Endothelial cell of umbilical vein (primary cell): ENCODE measurements around the gene IPPK. TPM values are rescaled to one million over a fixed set of nuclear protein-coding genes. Genes with fewer than 3 reads are reported as not detected.

Source experiments
- BruUV-seq: library from RNA; stranded (reverse); fragments of 400-500 nt; replicated peaks from 2 replicates; lab custom pipeline; 2021; lab: Mats Ljungman, UMichigan
- CTCF ChIA-PET: fragments of 300-600, 350-600 bp; sonication (Branson Sonifier 250); formaldehyde crosslinking; loops from one replicate; lab custom pipeline; 2021; ENCODE audit warnings: antibody characterized with exemption, inconsistent platforms; lab: Charles Lee
- POLR2A ChIA-PET: fragments of 300-600, 350-600 bp; sonication (Branson Sonifier 250); formaldehyde crosslinking; loops from one replicate; lab custom pipeline; 2021; ENCODE audit warnings: antibody characterized with exemption, inconsistent platforms; lab: Charles Lee
- DNase-seq: peaks from one replicate; pipeline ENCODE4 v3.0.0-alpha.2; 2011; ENCODE audit warnings: low read depth, low spot score
- FAIRE-seq: peaks from 2 replicates; lab custom pipeline; 2011; peaks lifted over from hg19 to GRCh38; lab: Jason Lieb, UNC
- H2AFZ ChIP-seq: 2 replicates; pipeline ENCODE4 v1.6.0; 2012; ENCODE audit warnings: low read depth, low read length, control low read depth, inconsistent platforms
- H3K27ac ChIP-seq: 2 replicates; pipeline ENCODE4 v1.5.1; 2011; ENCODE audit warnings: low read depth, mild to moderate bottlenecking, control low read depth, low read length, moderate library complexity; ENCODE audit not compliant: insufficient read depth
- H3K27me3 ChIP-seq, 2 experiments: 2 replicates each; pipeline versions ENCODE4 v1.6.0 to v1.6.1; 2011; ENCODE audit warnings: low read length in 2 of 2, mixed read lengths in 1 of 2; ENCODE audit not compliant: control insufficient read depth in 2 of 2, insufficient read depth in 2 of 2
- H3K36me3 ChIP-seq, 2 experiments: 2 replicates in 1 of 2; 3 replicates in 1 of 2; pipeline ENCODE4 v1.5.1; 2011; ENCODE audit warnings: low read length in 2 of 2, mild to moderate bottlenecking in 1 of 2, moderate library complexity in 1 of 2; ENCODE audit not compliant: control insufficient read depth in 2 of 2, insufficient read depth in 2 of 2; ENCODE audit errors: extremely low read depth in 1 of 2
- H3K4me1 ChIP-seq: 3 replicates; pipeline ENCODE4 v1.5.1; 2011; ENCODE audit warnings: mild to moderate bottlenecking, low read length; ENCODE audit not compliant: control insufficient read depth, insufficient read depth; ENCODE audit errors: extremely low read depth
- H3K4me2 ChIP-seq: 2 replicates; pipeline ENCODE4 v1.6.1; 2011; ENCODE audit warnings: low read length, control low read depth, mixed read lengths; ENCODE audit not compliant: insufficient read depth
- H3K4me3 ChIP-seq, 3 experiments: fragments of 200-600 bp in 1 of 3; sonication (generic), shearing (Covaris generic) in 1 of 3; replicated peaks in 1 of 3; 2 replicates each; pipeline ENCODE4 v1.5.1; 2011 to 2016; ENCODE audit warnings: control low read depth in 3 of 3, low read length in 3 of 3, mild to moderate bottlenecking in 2 of 3, inconsistent platforms in 1 of 3, low read depth in 1 of 3, moderate library complexity in 1 of 3; ENCODE audit not compliant: insufficient read depth in 1 of 3
- H3K79me2 ChIP-seq: 2 replicates; pipeline ENCODE4 v1.6.0; 2012; ENCODE audit warnings: low read length, inconsistent platforms; ENCODE audit not compliant: control insufficient read depth, insufficient read depth
- H3K9ac ChIP-seq: replicated peaks from 2 replicates; pipeline ENCODE3; 2011; ENCODE audit warnings: low read length, control low read depth; ENCODE audit not compliant: insufficient read depth; ENCODE audit errors: extremely low read depth
- H3K9me1 ChIP-seq: replicated peaks from 3 replicates; pipeline ENCODE4 v1.6.0; 2011; ENCODE audit warnings: mild to moderate bottlenecking, low read length; ENCODE audit not compliant: control insufficient read depth, insufficient read depth; ENCODE audit errors: extremely low read depth
- H3K9me3 ChIP-seq: replicated peaks from 2 replicates; pipeline ENCODE4 v1.5.1; 2012; ENCODE audit warnings: low read length, inconsistent platforms; ENCODE audit not compliant: control insufficient read depth, insufficient read depth
- H4K20me1 ChIP-seq: replicated peaks from 2 replicates; pipeline ENCODE3; 2011; ENCODE audit warnings: mild to moderate bottlenecking, low read length; ENCODE audit not compliant: control insufficient read depth, insufficient read depth; ENCODE audit errors: extremely low read depth
- CTCF ChIP-seq, 2 donors: IDR thresholded peaks; 1 replicate in 1 of 2; 2 replicates in 1 of 2; pipeline ENCODE4 v1.5.1; 2011; ENCODE audit warnings: low read length in 2 of 2, mild to moderate bottlenecking in 2 of 2, moderate library complexity in 2 of 2, control low read depth in 1 of 2, inconsistent platforms in 1 of 2, low read depth in 1 of 2; ENCODE audit not compliant: insufficient read depth in 1 of 2; ENCODE audit errors: extremely low read depth in 1 of 2
- EZH2 ChIP-seq: IDR thresholded peaks from 2 replicates; pipeline ENCODE4 v1.6.1; 2012; ENCODE audit warnings: borderline replicate concordance, low read depth, mild to moderate bottlenecking, moderate library complexity, low read length, inconsistent platforms; ENCODE audit not compliant: severe bottlenecking
- FOS ChIP-seq: IDR thresholded peaks from 2 replicates; pipeline ENCODE4 v1.6.1; 2011; ENCODE audit warnings: mild to moderate bottlenecking, low read length, moderate library complexity, borderline replicate concordance; ENCODE audit not compliant: insufficient read depth
- GATA2 ChIP-seq: IDR thresholded peaks from 2 replicates; pipeline ENCODE4 v1.7.0; 2011; ENCODE audit warnings: low read depth, mild to moderate bottlenecking, moderate library complexity, mixed read lengths, low read length; ENCODE audit not compliant: insufficient read length, insufficient read depth
- JUN ChIP-seq: IDR thresholded peaks from 2 replicates; pipeline ENCODE4 v1.6.1; 2011; ENCODE audit warnings: borderline replicate concordance, low read depth; ENCODE audit not compliant: insufficient read length, insufficient read depth
- MAX ChIP-seq: IDR thresholded peaks from 2 replicates; pipeline ENCODE4 v1.6.1; 2011; ENCODE audit not compliant: insufficient read depth, insufficient read length
- MYC ChIP-seq: IDR thresholded peaks from one replicate; pipeline ENCODE4 v1.6.1; 2011; ENCODE audit warnings: mild to moderate bottlenecking, low read depth, low read length
- POLR2A ChIP-seq: IDR thresholded peaks from 2 replicates; pipeline ENCODE4 v1.6.1; 2012; ENCODE audit warnings: low read depth, mild to moderate bottlenecking, control low read depth, low read length
- POLR2AphosphoS5 ChIP-seq: IDR thresholded peaks from 2 replicates; pipeline ENCODE4 v1.6.1; 2012; ENCODE audit warnings: low read depth, mild to moderate bottlenecking, control low read depth, low read length, moderate library complexity; ENCODE audit not compliant: insufficient read depth
- dilution Hi-C: fragments of 300-500 bp; cut with MboI; formaldehyde crosslinking; loops from one replicate; pipeline ENCODE4 v1.15.0; 2019; ENCODE audit warnings: low sequenced_read_pairs; ENCODE audit not compliant: extremely low pct_ligation_motif_present
- intact Hi-C: fragments of 100-400 bp; cut with micrococcal nuclease; formaldehyde crosslinking; loops from one replicate; pipeline ENCODE4 v1.10.0; 2022
- polyA plus RNA-seq, 4 experiments: library from polyadenylated mRNA; depleted of rRNA in 3 of 4; stranded (reverse) in 3 of 4; unstranded in 1 of 4; fragments of >200 nt; gene quantifications; 2 replicates each; pipeline versions ENCODE4 v1.2.1 to v1.2.3, GENCODE V29; 2011 to 2012; ENCODE audit warnings: missing spikeins in 1 of 4
- total RNA-seq: library from RNA; stranded (reverse); gene quantifications from 2 replicates; pipeline ENCODE4 v1.2.3, GENCODE V29; 2021

Gene IPPK
- total and polyA plus RNA-seq, 2 donors (not counting 3 experiments of a cell fraction or from before 2014, with no cell fraction given) = 14.0 to 28.0 TPM

- Histone ChIP-seq H3K79me2 (no peaks in the 10 kb centered on the region), H3K27me3 (no peaks in the 10 kb centered on the region), H3K4me3 (no peak overlapping the region), H3K4me1 (no peaks in the 10 kb centered on the region), H4K20me1 (no peaks in the 10 kb centered on the region), H3K9me1 (no peaks in the 10 kb centered on the region), H3K9ac (no peak overlapping the region), H3K9me3 (no peaks in the 10 kb centered on the region), H3K27ac (no peak overlapping the region), H3K36me3 (peaks cover 6 to 19% of the 10 kb centered on the region in 2 experiments), H3K4me2 (no peak overlapping the region), H2AFZ (no peak overlapping the region)
- ChIA-PET CTCF (interaction anchor here (1.1 to 1.4 kb wide), 2 partner anchors 11 to 282 kb away, joined by 3 to 4 read pairs; no protein-coding TSS in a partner anchor), POLR2A (no interaction called here)
- no TSS peak for BruUV-seq
- dilution Hi-C loops (no loop called here), intact Hi-C loops (no loop called here)
- TF ChIP-seq POLR2A = no peak
- no peak for TF ChIP-seq MYC
- TF ChIP-seq FOS = no peak
- no peak for TF ChIP-seq JUN
- TF ChIP-seq MAX = no peak
- no peak for TF ChIP-seq POLR2AphosphoS5
- no peak for TF ChIP-seq CTCF (IDR thresholded peaks at IDR 0.05; ENCODE audit: extremely low read depth in 1 of 2, insufficient read depth in 1 of 2, low read depth in 1 of 2, low read length in 2 of 2)
- TF ChIP-seq GATA2 = no peak
- no peak for TF ChIP-seq EZH2
- no peak for FAIRE-seq
- DNase-seq = no peak
These were observed 59.2 kb downstream of the IPPK start for GRCh38 chr9:92610470-92611420.
